HCT116 (cell line): ENCODE measurements around the gene MYLIP. TPM values are rescaled to one million over a fixed set of nuclear protein-coding genes. Genes with fewer than 3 reads are reported as not detected.

Experiments
- ATAC-seq: fragments of 200-7000 bp; cut with Tn5 transposase; 2 replicates; pipeline ENCODE4 v1.9.1; 2020; ENCODE audit warnings: mild to moderate bottlenecking, moderate library complexity
- BruUV-seq: library from RNA; stranded (reverse); fragments of 400-500 nt; replicated peaks from 2 replicates; lab custom pipeline; 2021; lab: Mats Ljungman, UMichigan
- CTCF ChIA-PET: fragments of 300-600 bp; sonication (Branson Sonifier 250); formaldehyde crosslinking; loops from one replicate; lab custom pipeline; 2021; ENCODE audit warnings: antibody characterized with exemption; lab: Charles Lee
- POLR2A ChIA-PET: fragments of 300-600, 350-600 bp; sonication (Branson Sonifier 250); formaldehyde crosslinking; loops from one replicate; lab custom pipeline; 2021; ENCODE audit warnings: antibody characterized with exemption; lab: Charles Lee
- RAD21 ChIA-PET, 2 experiments: fragments of 300-600 bp; sonication (Branson Sonifier 250); formaldehyde crosslinking; loops; one replicate each; lab custom pipeline; 2023; ENCODE audit warnings: low total read pairs in 2 of 2; ENCODE audit not compliant: uncharacterized antibody in 2 of 2, unreplicated experiment in 2 of 2, low non-redundant PET in 1 of 2; lab: Charles Lee
- DNase-seq: peaks from one replicate; pipeline ENCODE4 v3.0.0-alpha.2; 2010; ENCODE audit warnings: low read depth, low spot score
- H2AFZ ChIP-seq: fragments of 200-600 bp; shearing (Covaris generic), sonication (generic); 2 replicates; pipeline ENCODE4 v1.6.1; 2017; ENCODE audit warnings: low read depth, mixed run types, mixed read lengths, antibody characterized with exemption, low read length; ENCODE audit not compliant: poor library complexity, severe bottlenecking
- H3K27ac ChIP-seq: 2 replicates; pipeline ENCODE4 v1.5.1; 2012; ENCODE audit warnings: low read depth, low read length
- H3K27me3 ChIP-seq: fragments of 200-600 bp; sonication (generic); 2 replicates; pipeline ENCODE4 v1.6.1; 2016; ENCODE audit warnings: mixed run types, low read length, mixed read lengths; ENCODE audit not compliant: insufficient read depth
- H3K36me3 ChIP-seq, 2 experiments: fragments of 200-500 bp in 1 of 2; fragments of 200-600 bp in 1 of 2; sonication (Bioruptor generic) in 1 of 2; sonication (generic) in 1 of 2; 2 replicates each; pipeline versions ENCODE4 v1.5.1 to v1.6.1; 2014 to 2016; ENCODE audit warnings: low read length in 2 of 2, inconsistent platforms in 1 of 2, mixed read lengths in 1 of 2, mixed run types in 1 of 2; ENCODE audit not compliant: insufficient read depth in 2 of 2, control insufficient read depth in 1 of 2
- H3K4me1 ChIP-seq, 2 experiments: fragments of 200-600 bp in 1 of 2; sonication (generic) in 1 of 2; 2 replicates each; pipeline versions ENCODE4 v1.5.1 to v1.6.1; 2012 to 2017; ENCODE audit warnings: low read length in 2 of 2, inconsistent platforms in 1 of 2, mild to moderate bottlenecking in 1 of 2, mixed read lengths in 1 of 2, mixed run types in 1 of 2, moderate library complexity in 1 of 2; ENCODE audit not compliant: insufficient read depth in 2 of 2, control insufficient read depth in 1 of 2
- H3K4me2 ChIP-seq: fragments of 200-600 bp; sonication (generic); 2 replicates; pipeline ENCODE4 v1.6.1; 2017; ENCODE audit warnings: mixed run types, low read length, mixed read lengths
- H3K4me3 ChIP-seq, 2 experiments: fragments of 200-600 bp in 1 of 2; sonication (generic) in 1 of 2; replicated peaks in 1 of 2; 2 replicates each; pipeline ENCODE4 v1.5.1; 2011 to 2016; ENCODE audit warnings: low read length in 2 of 2, control low read depth in 1 of 2, low read depth in 1 of 2, mild to moderate bottlenecking in 1 of 2, mixed read lengths in 1 of 2, mixed run types in 1 of 2
- H3K79me2 ChIP-seq: fragments of 200-600 bp; sonication (generic); 2 replicates; pipeline ENCODE4 v1.6.1; 2017; ENCODE audit warnings: mild to moderate bottlenecking, mixed run types, low read length, moderate library complexity, mixed read lengths; ENCODE audit not compliant: insufficient read depth
- H3K9ac ChIP-seq: fragments of 200-600 bp; sonication (generic); 2 replicates; pipeline ENCODE4 v1.6.1; 2016; ENCODE audit warnings: low read length, mixed read lengths
- H3K9me2 ChIP-seq: fragments of 200-600 bp; sonication (generic), shearing (Covaris generic); 2 replicates; pipeline ENCODE4 v1.6.1; 2017; ENCODE audit warnings: mixed run types, mild to moderate bottlenecking, moderate library complexity; ENCODE audit not compliant: insufficient read depth
- H3K9me3 ChIP-seq, 2 experiments: fragments of 200-500 bp in 1 of 2; fragments of 200-600 bp in 1 of 2; sonication (Bioruptor generic) in 1 of 2; sonication (generic) in 1 of 2; 2 replicates each; pipeline ENCODE4 v1.6.1; 2014 to 2017; ENCODE audit warnings: low read length in 2 of 2, mixed read lengths in 2 of 2, inconsistent platforms in 1 of 2, low read depth in 1 of 2, mild to moderate bottlenecking in 1 of 2, mixed run types in 1 of 2, moderate library complexity in 1 of 2; ENCODE audit not compliant: control insufficient read depth in 1 of 2, insufficient read depth in 1 of 2
- H4K20me1 ChIP-seq: fragments of 200-600 bp; sonication (generic), shearing (Covaris generic); 2 replicates; pipeline ENCODE4 v1.6.1; 2017; ENCODE audit warnings: mixed run types, mild to moderate bottlenecking, moderate library complexity; ENCODE audit not compliant: insufficient read depth
- CBX3 ChIP-seq: IDR thresholded peaks from 2 replicates; pipeline ENCODE4 v1.6.1; 2012; ENCODE audit warnings: low read depth
- CEBPB ChIP-seq: IDR thresholded peaks from 2 replicates; pipeline ENCODE4 v1.6.1; 2012; ENCODE audit warnings: low read depth
- ELF1 ChIP-seq: IDR thresholded peaks from 2 replicates; pipeline ENCODE4 v1.6.1; 2012; ENCODE audit warnings: low read depth, borderline replicate concordance
- EZH2 ChIP-seq: fragments of 200-600 bp; sonication (generic); IDR thresholded peaks from 2 replicates; pipeline ENCODE4 v1.6.1; 2017; ENCODE audit warnings: antibody characterized with exemption, mixed run types
- EZH2phosphoT487 ChIP-seq: fragments of 200-600 bp; IDR thresholded peaks from 2 replicates; pipeline ENCODE4 v1.6.1; 2018; ENCODE audit warnings: antibody characterized with exemption, borderline replicate concordance
- FOSL1 ChIP-seq: IDR thresholded peaks from 2 replicates; pipeline ENCODE4 v1.6.1; 2012; ENCODE audit warnings: low read depth
- JUND ChIP-seq: IDR thresholded peaks from 2 replicates; pipeline ENCODE4 v1.6.1; 2012
- MAX ChIP-seq: IDR thresholded peaks from 2 replicates; pipeline ENCODE4 v1.6.1; 2012
- POLR2AphosphoS5 ChIP-seq: IDR thresholded peaks from 2 replicates; pipeline ENCODE4 v1.6.1; 2011; ENCODE audit warnings: mild to moderate bottlenecking, low read depth, low read length, moderate library complexity
- RAD21 ChIP-seq: IDR thresholded peaks from 2 replicates; pipeline ENCODE4 v1.6.1; 2012; ENCODE audit warnings: low read depth, mild to moderate bottlenecking
- SP1 ChIP-seq: IDR thresholded peaks from 2 replicates; pipeline ENCODE4 v1.6.1; 2012; ENCODE audit warnings: low read depth
- YY1 ChIP-seq: IDR thresholded peaks from 2 replicates; pipeline ENCODE4 v1.6.1; 2011; ENCODE audit warnings: low read length, low read depth, moderate library complexity, mild to moderate bottlenecking; ENCODE audit not compliant: insufficient replicate concordance; ENCODE audit errors: extremely low read depth
- ZNF274 ChIP-seq: fragments of 200-500 bp; sonication (Bioruptor generic); IDR thresholded peaks from 2 replicates; pipeline ENCODE4 v1.6.1; 2014; ENCODE audit warnings: mild to moderate bottlenecking, low read depth, low read length, inconsistent platforms
- intact Hi-C: fragments of 100-400 bp; cut with micrococcal nuclease; formaldehyde crosslinking; loops from 2 replicates; pipeline ENCODE4 v1.10.0; 2022
- total RNA-seq: library from RNA; stranded (reverse); gene quantifications from one replicate; pipeline ENCODE4 v1.2.1, GENCODE V29; 2021; ENCODE audit not compliant: unreplicated experiment
- TF ChIP-seq, protein P1 (sequence below): IDR thresholded peaks from 2 replicates; pipeline ENCODE4 v1.6.1; 2012; ENCODE audit warnings: low read depth
- TF ChIP-seq, protein P2 (sequence below): IDR thresholded peaks from 2 replicates; pipeline ENCODE4 v1.6.1; 2012

Gene MYLIP
- total RNA-seq, 1 experiment from 2014 or later = 10.6 TPM

- no TSS peak for BruUV-seq
- Histone ChIP-seq H3K4me1 (no peaks in the 10 kb centered on the region), H3K4me3 (no peak overlapping the region), H3K9ac (no peak overlapping the region), H3K36me3 (no peaks in the 10 kb centered on the region), H2AFZ (no peak overlapping the region), H3K27ac (no peak overlapping the region), H3K27me3 (0 out of 2 replicates have a peak, but pooled peaks cover 7% of the 10 kb centered on the region), H3K4me2 (no peak overlapping the region), H3K9me3 (no peaks in the 10 kb centered on the region), H3K9me2 (no peaks in the 10 kb centered on the region), H4K20me1 (no peaks in the 10 kb centered on the region), H3K79me2 (no peaks in the 10 kb centered on the region)
- RAD21 ChIA-PET = no interaction called here
- no peak for TF ChIP-seq CEBPB
- TF ChIP-seq SP1 = no peak
- TF ChIP-seq, protein P1, sequence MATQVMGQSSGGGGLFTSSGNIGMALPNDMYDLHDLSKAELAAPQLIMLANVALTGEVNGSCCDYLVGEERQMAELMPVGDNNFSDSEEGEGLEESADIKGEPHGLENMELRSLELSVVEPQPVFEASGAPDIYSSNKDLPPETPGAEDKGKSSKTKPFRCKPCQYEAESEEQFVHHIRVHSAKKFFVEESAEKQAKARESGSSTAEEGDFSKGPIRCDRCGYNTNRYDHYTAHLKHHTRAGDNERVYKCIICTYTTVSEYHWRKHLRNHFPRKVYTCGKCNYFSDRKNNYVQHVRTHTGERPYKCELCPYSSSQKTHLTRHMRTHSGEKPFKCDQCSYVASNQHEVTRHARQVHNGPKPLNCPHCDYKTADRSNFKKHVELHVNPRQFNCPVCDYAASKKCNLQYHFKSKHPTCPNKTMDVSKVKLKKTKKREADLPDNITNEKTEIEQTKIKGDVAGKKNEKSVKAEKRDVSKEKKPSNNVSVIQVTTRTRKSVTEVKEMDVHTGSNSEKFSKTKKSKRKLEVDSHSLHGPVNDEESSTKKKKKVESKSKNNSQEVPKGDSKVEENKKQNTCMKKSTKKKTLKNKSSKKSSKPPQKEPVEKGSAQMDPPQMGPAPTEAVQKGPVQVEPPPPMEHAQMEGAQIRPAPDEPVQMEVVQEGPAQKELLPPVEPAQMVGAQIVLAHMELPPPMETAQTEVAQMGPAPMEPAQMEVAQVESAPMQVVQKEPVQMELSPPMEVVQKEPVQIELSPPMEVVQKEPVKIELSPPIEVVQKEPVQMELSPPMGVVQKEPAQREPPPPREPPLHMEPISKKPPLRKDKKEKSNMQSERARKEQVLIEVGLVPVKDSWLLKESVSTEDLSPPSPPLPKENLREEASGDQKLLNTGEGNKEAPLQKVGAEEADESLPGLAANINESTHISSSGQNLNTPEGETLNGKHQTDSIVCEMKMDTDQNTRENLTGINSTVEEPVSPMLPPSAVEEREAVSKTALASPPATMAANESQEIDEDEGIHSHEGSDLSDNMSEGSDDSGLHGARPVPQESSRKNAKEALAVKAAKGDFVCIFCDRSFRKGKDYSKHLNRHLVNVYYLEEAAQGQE = no peak
- TF ChIP-seq CBX3 = no peak
- TF ChIP-seq POLR2AphosphoS5 = no peak
- no peak for TF ChIP-seq EZH2phosphoT487
- no peak for TF ChIP-seq RAD21
- no peak for TF ChIP-seq ELF1
- TF ChIP-seq FOSL1 = no peak
- no peak for TF ChIP-seq ZNF274
- no peak for TF ChIP-seq JUND
- TF ChIP-seq, protein P2, sequence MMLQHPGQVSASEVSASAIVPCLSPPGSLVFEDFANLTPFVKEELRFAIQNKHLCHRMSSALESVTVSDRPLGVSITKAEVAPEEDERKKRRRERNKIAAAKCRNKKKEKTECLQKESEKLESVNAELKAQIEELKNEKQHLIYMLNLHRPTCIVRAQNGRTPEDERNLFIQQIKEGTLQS = no peak
- TF ChIP-seq MAX = no peak
- TF ChIP-seq YY1 = no peak
- TF ChIP-seq EZH2 = no peak
- intact Hi-C loops = no loop called here
- DNase-seq (no peak), ATAC-seq (no peak)
- CTCF ChIA-PET = interaction anchor here (1.6 kb wide), 1 partner anchor 30 kb away, joined by 3 read pairs; no protein-coding TSS in a partner anchor
- POLR2A ChIA-PET = no interaction called here
Measured at GRCh38 chr6:16163535-16164300, 34.8 kb downstream of the MYLIP start.
